ENCODE results near the gene KCNJ11.

The KCNJ11 gene

GRCh38 chr11:17395978-17396377 lies 7.5 kb upstream of the KCNJ11 start:
- no peaks in the 10 kb centered on the region for H3K79me2 ChIP-seq (ENCODE audit: insufficient read depth, low read length)
- no peaks in the 10 kb centered on the region for H3F3A ChIP-seq (ENCODE audit: insufficient read depth)
- no peak overlapping the region for H3K9ac ChIP-seq (ENCODE audit: low read length)
- H3K9me3 ChIP-seq (ENCODE audit: insufficient read depth, low read length), result no peaks in the 10 kb centered on the region
- H3K27ac ChIP-seq (ENCODE audit: low read depth, low read length), result no peak overlapping the region
- no peak overlapping the region for H3K4me3 ChIP-seq (ENCODE audit: insufficient read depth, low read length, poor library complexity, severe bottlenecking)
- H3K36me3 ChIP-seq (ENCODE audit: low read length), result no peaks in the 10 kb centered on the region
- H3K27me3 ChIP-seq (ENCODE audit: low read length), result no peaks in the 10 kb centered on the region
- no peaks in the 10 kb centered on the region for H4K20me1 ChIP-seq (ENCODE audit: low read depth, low read length)
- TF ChIP-seq EZH2phosphoT487 (conservative IDR thresholded peaks at IDR 0.05; ENCODE audit: low read length) (no peak), CTCF (IDR thresholded peaks at IDR 0.05; ENCODE audit: insufficient read depth, low read length, poor library complexity, severe bottlenecking) (no peak)
- no peaks in the 10 kb centered on the region for H3K9me2 ChIP-seq (replicated peaks; ENCODE audit: insufficient read depth, low read length)
- no peak overlapping the region for H2AFZ ChIP-seq (ENCODE audit: low read depth, low read length, severe bottlenecking)
- no peak overlapping the region for H3K4me2 ChIP-seq (ENCODE audit: low read depth, low read length, poor library complexity, severe bottlenecking)

- Histone ChIP-seq H3K79me2 (ENCODE audit: insufficient read depth, low read length) (no peaks in the 10 kb centered on the region), H3K9me3 (ENCODE audit: insufficient read depth, low read length) (no peaks in the 10 kb centered on the region), H3K4me2 (ENCODE audit: low read depth, low read length, poor library complexity, severe bottlenecking) (no peak overlapping the region), H3K27me3 (ENCODE audit: low read length) (no peaks in the 10 kb centered on the region), H3K9me2 (replicated peaks; ENCODE audit: insufficient read depth, low read length) (no peaks in the 10 kb centered on the region), H3K27ac (ENCODE audit: low read depth, low read length) (no peak overlapping the region), H3K36me3 (ENCODE audit: low read length) (no peaks in the 10 kb centered on the region), H3K9ac (ENCODE audit: low read length) (no peak overlapping the region), H2AFZ (ENCODE audit: low read depth, low read length, severe bottlenecking) (no peak overlapping the region), H3K4me3 (ENCODE audit: insufficient read depth, low read length, poor library complexity, severe bottlenecking) (no peak overlapping the region), H4K20me1 (ENCODE audit: low read depth, low read length) (no peaks in the 10 kb centered on the region), H3F3A (ENCODE audit: insufficient read depth) (no peaks in the 10 kb centered on the region)
- no peak for TF ChIP-seq EZH2phosphoT487 (conservative IDR thresholded peaks at IDR 0.05; ENCODE audit: low read length)
- TF ChIP-seq CTCF (IDR thresholded peaks at IDR 0.05; ENCODE audit: insufficient read depth, low read length, poor library complexity, severe bottlenecking), result no peak
These were observed 7.1 kb upstream of the KCNJ11 start for GRCh38 chr11:17395554-17395961.

- no peak overlapping the region for H3K9ac ChIP-seq (ENCODE audit: low read length)
- H4K20me1 ChIP-seq (ENCODE audit: low read depth, low read length), result no peaks in the 10 kb centered on the region
- H3K4me3 ChIP-seq (ENCODE audit: insufficient read depth, low read length, poor library complexity, severe bottlenecking), result no peak overlapping the region
- H3K9me3 ChIP-seq (ENCODE audit: insufficient read depth, low read length), result no peaks in the 10 kb centered on the region
- H3K4me2 ChIP-seq (ENCODE audit: low read depth, low read length, poor library complexity, severe bottlenecking), result no peak overlapping the region
- no peaks in the 10 kb centered on the region for H3K79me2 ChIP-seq (ENCODE audit: insufficient read depth, low read length)
- H3F3A ChIP-seq (ENCODE audit: insufficient read depth), result 0 out of 2 replicates have a peak, but pooled peaks cover 1% of the 10 kb centered on the region
- TF ChIP-seq EZH2phosphoT487 (conservative IDR thresholded peaks at IDR 0.05; ENCODE audit: low read length) (no peak), CTCF (IDR thresholded peaks at IDR 0.05; ENCODE audit: insufficient read depth, low read length, poor library complexity, severe bottlenecking) (no peak)
- no peaks in the 10 kb centered on the region for H3K27me3 ChIP-seq (ENCODE audit: low read length)
- H3K9me2 ChIP-seq (replicated peaks; ENCODE audit: insufficient read depth, low read length), result no peaks in the 10 kb centered on the region
- no peak overlapping the region for H2AFZ ChIP-seq (ENCODE audit: low read depth, low read length, severe bottlenecking)
- no peaks in the 10 kb centered on the region for H3K36me3 ChIP-seq (ENCODE audit: low read length)
- no peak overlapping the region for H3K27ac ChIP-seq (ENCODE audit: low read depth, low read length)
These were observed 6.4 kb upstream of the KCNJ11 start for GRCh38 chr11:17394743-17395390.
